Dendritic cell treated with granulocyte-macrophage colony-stimulating factor and Interleukin-4, amounts not matched to agents 40 ng/mL and 50 ng/mL, for 4 days (primary cell): ENCODE data around the gene FBLN2.

Experiments
- H3K27ac Mint-ChIP-seq: one replicate; pipeline ENCODE4 v1.8.0; 2022; ENCODE audit warnings: mild to moderate bottlenecking, mixed read lengths
- H3K27me3 Mint-ChIP-seq: one replicate; pipeline ENCODE4 v1.8.0; 2022; ENCODE audit warnings: mild to moderate bottlenecking, mixed read lengths
- H3K36me3 Mint-ChIP-seq: one replicate; pipeline ENCODE4 v1.8.0; 2022; ENCODE audit warnings: low read depth, mixed read lengths
- H3K4me1 Mint-ChIP-seq: one replicate; pipeline ENCODE4 v1.8.0; 2022; ENCODE audit warnings: low read depth, mixed read lengths
- H3K4me3 Mint-ChIP-seq: one replicate; pipeline ENCODE4 v1.8.0; 2022; ENCODE audit warnings: mild to moderate bottlenecking, moderate library complexity, mixed read lengths
- H3K9me3 Mint-ChIP-seq: one replicate; pipeline ENCODE4 v1.8.0; 2022; ENCODE audit warnings: mixed read lengths
- intact Hi-C: fragments of 100-400 bp; cut with micrococcal nuclease; formaldehyde crosslinking; loops from one replicate; pipeline ENCODE4 v1.15.0; 2022

The FBLN2 gene

GRCh38 chr3:13633176-13633575 lies 84.3 kb downstream of the FBLN2 start:
- Mint-ChIP-seq H3K4me3 (no peak overlapping the region), H3K27ac (no peak overlapping the region), H3K27me3 (no peaks in the 10 kb centered on the region), H3K36me3 (no peaks in the 10 kb centered on the region), H3K9me3 (no peaks in the 10 kb centered on the region), H3K4me1 (no peaks in the 10 kb centered on the region)
- intact Hi-C loops = no loop called here

GRCh38 chr3:13634151-13634550 lies 85.2 kb downstream of the FBLN2 start:
- H3K36me3 Mint-ChIP-seq = no peaks in the 10 kb centered on the region
- intact Hi-C loops = no loop called here
- H3K27me3 Mint-ChIP-seq = no peaks in the 10 kb centered on the region
- H3K9me3 Mint-ChIP-seq = no peaks in the 10 kb centered on the region
- H3K27ac Mint-ChIP-seq = no peak overlapping the region
- no peak overlapping the region for H3K4me3 Mint-ChIP-seq
- no peaks in the 10 kb centered on the region for H3K4me1 Mint-ChIP-seq

GRCh38 chr3:13634615-13635014 lies 85.7 kb downstream of the FBLN2 start:
- no peaks in the 10 kb centered on the region for H3K9me3 Mint-ChIP-seq
- no peaks in the 10 kb centered on the region for H3K27me3 Mint-ChIP-seq
- no peak overlapping the region for H3K4me3 Mint-ChIP-seq
- no peaks in the 10 kb centered on the region for H3K4me1 Mint-ChIP-seq
- no peaks in the 10 kb centered on the region for H3K36me3 Mint-ChIP-seq
- intact Hi-C loops = no loop called here
- no peak overlapping the region for H3K27ac Mint-ChIP-seq

GRCh38 chr3:13636186-13636585 lies 87.3 kb downstream of the FBLN2 start:
- Mint-ChIP-seq H3K27ac (no peak overlapping the region), H3K4me1 (no peaks in the 10 kb centered on the region), H3K36me3 (no peaks in the 10 kb centered on the region), H3K4me3 (no peak overlapping the region), H3K9me3 (no peaks in the 10 kb centered on the region), H3K27me3 (no peaks in the 10 kb centered on the region)
- intact Hi-C loops = no loop called here

- H3K9me3 Mint-ChIP-seq = no peaks in the 10 kb centered on the region
- intact Hi-C loops = no loop called here
- no peak overlapping the region for H3K27ac Mint-ChIP-seq
- no peaks in the 10 kb centered on the region for H3K4me1 Mint-ChIP-seq
- H3K27me3 Mint-ChIP-seq = no peaks in the 10 kb centered on the region
- no peak overlapping the region for H3K4me3 Mint-ChIP-seq
- H3K36me3 Mint-ChIP-seq = no peaks in the 10 kb centered on the region
Observed at GRCh38 chr3:13636874-13637273, 87.9 kb downstream of the FBLN2 start.

- Mint-ChIP-seq H3K27ac (no peak overlapping the region), H3K4me1 (no peaks in the 10 kb centered on the region), H3K9me3 (no peaks in the 10 kb centered on the region), H3K27me3 (no peaks in the 10 kb centered on the region), H3K36me3 (no peaks in the 10 kb centered on the region), H3K4me3 (no peak overlapping the region)
- intact Hi-C loops = no loop called here
Observed at GRCh38 chr3:13637311-13637891, 88.5 kb downstream of the FBLN2 start.

GRCh38 chr3:13637953-13638352 lies 89.0 kb downstream of the FBLN2 start:
- Mint-ChIP-seq H3K27me3 (no peaks in the 10 kb centered on the region), H3K4me1 (no peaks in the 10 kb centered on the region), H3K9me3 (no peaks in the 10 kb centered on the region), H3K27ac (no peak overlapping the region), H3K36me3 (no peaks in the 10 kb centered on the region), H3K4me3 (no peak overlapping the region)
- intact Hi-C loops = no loop called here

- H3K9me3 Mint-ChIP-seq = no peaks in the 10 kb centered on the region
- no peak overlapping the region for H3K27ac Mint-ChIP-seq
- intact Hi-C loops = no loop called here
- no peaks in the 10 kb centered on the region for H3K27me3 Mint-ChIP-seq
- H3K4me3 Mint-ChIP-seq = no peak overlapping the region
- no peaks in the 10 kb centered on the region for H3K4me1 Mint-ChIP-seq
- H3K36me3 Mint-ChIP-seq = no peaks in the 10 kb centered on the region
Observed at GRCh38 chr3:13638927-13639326, 90.0 kb downstream of the FBLN2 start.

- no peaks in the 10 kb centered on the region for H3K36me3 Mint-ChIP-seq
- H3K4me3 Mint-ChIP-seq = no peak overlapping the region
- H3K27me3 Mint-ChIP-seq = peaks cover 17% of the 10 kb centered on the region
- H3K27ac Mint-ChIP-seq = no peak overlapping the region
- no peaks in the 10 kb centered on the region for H3K9me3 Mint-ChIP-seq
- intact Hi-C loops = no loop called here
- H3K4me1 Mint-ChIP-seq = peaks cover 5% of the 10 kb centered on the region
Observed at GRCh38 chr3:13642597-13642996, 93.7 kb downstream of the FBLN2 start.

GRCh38 chr3:13644341-13645117 lies 95.6 kb downstream of the FBLN2 start:
- intact Hi-C loops = loop anchor here (5.0 kb wide), 1 partner anchor 547 kb away; no protein-coding TSS in a partner anchor
- Mint-ChIP-seq H3K27me3 (peaks cover 29% of the 10 kb centered on the region), H3K27ac (no peak overlapping the region), H3K9me3 (no peaks in the 10 kb centered on the region), H3K4me1 (peaks cover 15% of the 10 kb centered on the region), H3K4me3 (no peak overlapping the region), H3K36me3 (no peaks in the 10 kb centered on the region)

- no peak overlapping the region for H3K4me3 Mint-ChIP-seq
- no peaks in the 10 kb centered on the region for H3K9me3 Mint-ChIP-seq
- H3K27ac Mint-ChIP-seq = no peak overlapping the region
- intact Hi-C loops = loop anchor here (5.0 kb wide), 1 partner anchor 549 kb away; no protein-coding TSS in a partner anchor
- H3K4me1 Mint-ChIP-seq = peaks cover 21% of the 10 kb centered on the region
- H3K36me3 Mint-ChIP-seq = no peaks in the 10 kb centered on the region
- H3K27me3 Mint-ChIP-seq = peaks cover 41% of the 10 kb centered on the region
Observed at GRCh38 chr3:13645801-13646637, 97.1 kb downstream of the FBLN2 start.

GRCh38 chr3:13647298-13648059 lies 98.6 kb downstream of the FBLN2 start:
- Mint-ChIP-seq H3K27me3 (peaks cover 50% of the 10 kb centered on the region), H3K4me3 (no peak overlapping the region), H3K27ac (no peak overlapping the region), H3K36me3 (no peaks in the 10 kb centered on the region), H3K9me3 (no peaks in the 10 kb centered on the region), H3K4me1 (peaks cover 21% of the 10 kb centered on the region)
- intact Hi-C loops = loop anchor here (1.0 to 5.0 kb wide), 2 partner anchors 151 to 550 kb away; no protein-coding TSS in a partner anchor

GRCh38 chr3:13648060-13649001 lies 99.4 kb downstream of the FBLN2 start:
- intact Hi-C loops = loop anchor here (1.0 to 5.0 kb wide), 2 partner anchors 152 to 551 kb away; no protein-coding TSS in a partner anchor
- H3K27me3 Mint-ChIP-seq = peaks cover 51% of the 10 kb centered on the region
- H3K9me3 Mint-ChIP-seq = no peaks in the 10 kb centered on the region
- H3K4me1 Mint-ChIP-seq = peaks cover 21% of the 10 kb centered on the region
- no peak overlapping the region for H3K4me3 Mint-ChIP-seq
- no peak overlapping the region for H3K27ac Mint-ChIP-seq
- H3K36me3 Mint-ChIP-seq = no peaks in the 10 kb centered on the region
